PC-9 (cell line): ENCODE results near the gene CITED4. TPM values are rescaled to one million over a fixed set of nuclear protein-coding genes. Genes with fewer than 3 reads are reported as not detected.

ENCODE experiments used
- BruUV-seq: library from RNA; stranded (reverse); fragments of 400-500 nt; replicated peaks from 2 replicates; lab custom pipeline; 2021; lab: Mats Ljungman, UMichigan
- CTCF ChIA-PET: fragments of 300-600 bp; sonication (Branson Sonifier 250); formaldehyde crosslinking; loops from one replicate; lab custom pipeline; 2022; ENCODE audit warnings: antibody characterized with exemption; lab: Charles Lee
- POLR2A ChIA-PET: fragments of 300-600 bp; sonication (Branson Sonifier 250); formaldehyde crosslinking; loops from one replicate; lab custom pipeline; 2022; ENCODE audit warnings: antibody characterized with exemption; ENCODE audit not compliant: unreplicated experiment; lab: Charles Lee
- DNase-seq, 2 experiments: peaks; one replicate each; pipeline versions ENCODE4 v3.0.0 to v3.0.0-alpha.2; 2015 to 2022; ENCODE audit warnings: mixed read lengths in 1 of 2
- H2AFZ ChIP-seq: fragments of 200-600 bp; sonication (generic); 2 replicates; pipeline ENCODE4 v1.8.1; 2017; ENCODE audit warnings: antibody characterized with exemption
- H3F3A ChIP-seq: fragments of 200-600 bp; sonication (generic); 2 replicates; pipeline ENCODE4 v1.8.1; 2017; ENCODE audit warnings: antibody characterized with exemption, mild to moderate bottlenecking, low read depth; ENCODE audit not compliant: insufficient read depth
- H3K27ac ChIP-seq: fragments of 200-600 bp; sonication (generic); 2 replicates; pipeline ENCODE4 v1.6.1; 2016; ENCODE audit warnings: mixed run types
- H3K27me3 ChIP-seq: fragments of 200-600 bp; sonication (generic); 2 replicates; pipeline ENCODE4 v1.6.1; 2016; ENCODE audit warnings: low read depth, mixed run types; ENCODE audit not compliant: insufficient read depth
- H3K36me3 ChIP-seq: fragments of 200-600 bp; sonication (generic); 2 replicates; pipeline ENCODE4 v1.6.1; 2016; ENCODE audit warnings: low read depth, mixed run types
- H3K4me1 ChIP-seq: fragments of 200-600 bp; sonication (generic); replicated peaks from 2 replicates; pipeline ENCODE4 v1.6.1; 2016; ENCODE audit warnings: mixed run types; ENCODE audit not compliant: insufficient read depth
- H3K4me2 ChIP-seq: fragments of 200-600 bp; sonication (generic); 2 replicates; pipeline ENCODE4 v1.6.1; 2017; ENCODE audit warnings: mixed run types
- H3K4me3 ChIP-seq: fragments of 200-600 bp; sonication (generic); 2 replicates; pipeline ENCODE4 v1.6.1; 2016; ENCODE audit warnings: mixed run types
- H3K79me2 ChIP-seq: fragments of 200-600 bp; sonication (generic); 2 replicates; pipeline ENCODE4 v1.6.1; 2017; ENCODE audit warnings: low read depth, mixed run types
- H3K9me2 ChIP-seq: fragments of 200-600 bp; sonication (generic); 2 replicates; pipeline ENCODE4 v1.8.1; 2017; ENCODE audit warnings: mild to moderate bottlenecking; ENCODE audit not compliant: insufficient read depth
- H3K9me3 ChIP-seq: fragments of 200-600 bp; sonication (generic); 2 replicates; pipeline ENCODE4 v1.8.1; 2016; ENCODE audit warnings: low read depth; ENCODE audit not compliant: insufficient read depth
- H4K20me1 ChIP-seq: fragments of 200-600 bp; sonication (generic); 2 replicates; pipeline ENCODE4 v1.8.1; 2017; ENCODE audit not compliant: insufficient read depth
- EZH2 ChIP-seq: fragments of 200-600 bp; sonication (generic); IDR thresholded peaks from 2 replicates; pipeline ENCODE4 v1.8.0; 2017; ENCODE audit warnings: antibody characterized with exemption, low read depth
- intact Hi-C: fragments of 100-400 bp; cut with micrococcal nuclease; formaldehyde crosslinking; loops from one replicate; pipeline ENCODE4 v1.10.0; 2022; ENCODE audit not compliant: unreplicated experiment
- total RNA-seq: library from RNA; stranded (reverse); gene quantifications from 2 replicates; pipeline ENCODE4 v1.2.3, GENCODE V29; 2021
- TF ChIP-seq, protein P1 (sequence below): fragments of 200-600 bp; sonication (generic); conservative IDR thresholded peaks from 2 replicates; pipeline ENCODE4 v1.6.1; 2017; ENCODE audit warnings: mixed run types, antibody characterized with exemption, mild to moderate bottlenecking, moderate library complexity

The CITED4 gene
- total RNA-seq, 1 experiment from 2014 or later: 67.5 TPM

DNA sequence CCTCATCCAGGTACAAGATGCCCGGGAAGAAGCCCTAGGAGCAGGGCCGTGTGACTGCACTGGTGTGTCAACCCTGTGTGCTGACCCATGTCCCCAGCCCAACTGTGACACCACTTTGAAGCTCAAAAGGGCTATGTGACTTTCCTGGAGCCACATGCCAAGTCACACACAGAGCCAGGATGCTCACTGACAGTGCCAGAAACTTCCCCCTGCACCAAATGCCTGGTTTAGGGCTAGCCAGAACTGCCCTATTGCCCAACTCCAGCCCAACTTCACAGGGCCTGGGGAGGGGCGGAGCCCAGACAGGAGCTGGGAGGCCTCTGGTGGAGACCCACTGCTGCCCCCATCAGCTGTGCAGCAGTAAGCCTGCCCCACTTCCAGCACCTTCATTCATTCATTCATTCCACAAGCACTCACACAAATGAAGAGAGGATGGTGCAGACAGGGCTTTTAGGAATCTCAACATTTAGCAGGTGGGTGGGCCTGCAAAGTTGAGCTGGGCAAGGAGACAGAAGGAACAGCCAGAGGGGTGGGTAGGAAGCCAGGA is 41.8 kb downstream of the CITED4 start:
- POLR2A ChIA-PET: no interaction called here
- no TSS peak for BruUV-seq
- Histone ChIP-seq H3K36me3 (no peaks in the 10 kb centered on the region), H3K4me2 (no peak overlapping the region), H3K27ac (no peak overlapping the region), H4K20me1 (no peaks in the 10 kb centered on the region), H3K9me3 (no peaks in the 10 kb centered on the region), H3K9me2 (no peaks in the 10 kb centered on the region), H3K79me2 (no peaks in the 10 kb centered on the region), H3K27me3 (no peaks in the 10 kb centered on the region), H3K4me1 (no peaks in the 10 kb centered on the region), H3K4me3 (no peak overlapping the region), H3F3A (no peaks in the 10 kb centered on the region), H2AFZ (no peak overlapping the region)
- DNase-seq: no peak
- intact Hi-C loops: no loop called here
- no peak for TF ChIP-seq EZH2
- TF ChIP-seq, protein P1, sequence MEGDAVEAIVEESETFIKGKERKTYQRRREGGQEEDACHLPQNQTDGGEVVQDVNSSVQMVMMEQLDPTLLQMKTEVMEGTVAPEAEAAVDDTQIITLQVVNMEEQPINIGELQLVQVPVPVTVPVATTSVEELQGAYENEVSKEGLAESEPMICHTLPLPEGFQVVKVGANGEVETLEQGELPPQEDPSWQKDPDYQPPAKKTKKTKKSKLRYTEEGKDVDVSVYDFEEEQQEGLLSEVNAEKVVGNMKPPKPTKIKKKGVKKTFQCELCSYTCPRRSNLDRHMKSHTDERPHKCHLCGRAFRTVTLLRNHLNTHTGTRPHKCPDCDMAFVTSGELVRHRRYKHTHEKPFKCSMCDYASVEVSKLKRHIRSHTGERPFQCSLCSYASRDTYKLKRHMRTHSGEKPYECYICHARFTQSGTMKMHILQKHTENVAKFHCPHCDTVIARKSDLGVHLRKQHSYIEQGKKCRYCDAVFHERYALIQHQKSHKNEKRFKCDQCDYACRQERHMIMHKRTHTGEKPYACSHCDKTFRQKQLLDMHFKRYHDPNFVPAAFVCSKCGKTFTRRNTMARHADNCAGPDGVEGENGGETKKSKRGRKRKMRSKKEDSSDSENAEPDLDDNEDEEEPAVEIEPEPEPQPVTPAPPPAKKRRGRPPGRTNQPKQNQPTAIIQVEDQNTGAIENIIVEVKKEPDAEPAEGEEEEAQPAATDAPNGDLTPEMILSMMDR: no peak
- CTCF ChIA-PET: no interaction called here

DNA sequence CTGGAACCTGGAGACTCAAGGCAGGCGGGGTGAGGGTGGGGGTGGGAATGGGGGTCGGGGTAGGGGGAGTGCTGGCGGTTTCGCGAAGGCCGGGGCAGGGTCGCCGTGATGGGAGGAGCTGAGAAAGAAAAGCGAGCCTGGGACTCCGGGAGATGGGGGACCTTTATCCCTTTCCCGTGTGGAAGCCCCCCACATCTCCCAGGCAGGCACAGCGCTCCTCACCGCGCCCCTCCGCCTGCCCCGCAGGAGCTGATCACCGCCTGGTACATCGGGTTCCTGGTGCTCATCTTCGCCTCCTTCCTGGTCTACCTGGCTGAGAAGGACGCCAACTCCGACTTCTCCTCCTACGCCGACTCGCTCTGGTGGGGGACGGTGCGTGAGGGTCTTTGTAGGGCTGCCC is 43.1 kb downstream of the CITED4 start:
- Histone ChIP-seq H3K4me3 (no peak overlapping the region), H3K27ac (no peak overlapping the region), H3K36me3 (no peaks in the 10 kb centered on the region), H3K27me3 (no peaks in the 10 kb centered on the region), H3F3A (no peaks in the 10 kb centered on the region), H3K4me1 (no peaks in the 10 kb centered on the region), H2AFZ (no peak overlapping the region), H3K9me3 (no peaks in the 10 kb centered on the region), H3K9me2 (no peaks in the 10 kb centered on the region), H3K4me2 (no peak overlapping the region), H3K79me2 (no peaks in the 10 kb centered on the region), H4K20me1 (no peaks in the 10 kb centered on the region)
- intact Hi-C loops: no loop called here
- TF ChIP-seq, protein P1: no peak
- no peak for TF ChIP-seq EZH2
- ChIA-PET POLR2A (no interaction called here), CTCF (no interaction called here)
- no TSS peak for BruUV-seq
- no peak for DNase-seq

DNA sequence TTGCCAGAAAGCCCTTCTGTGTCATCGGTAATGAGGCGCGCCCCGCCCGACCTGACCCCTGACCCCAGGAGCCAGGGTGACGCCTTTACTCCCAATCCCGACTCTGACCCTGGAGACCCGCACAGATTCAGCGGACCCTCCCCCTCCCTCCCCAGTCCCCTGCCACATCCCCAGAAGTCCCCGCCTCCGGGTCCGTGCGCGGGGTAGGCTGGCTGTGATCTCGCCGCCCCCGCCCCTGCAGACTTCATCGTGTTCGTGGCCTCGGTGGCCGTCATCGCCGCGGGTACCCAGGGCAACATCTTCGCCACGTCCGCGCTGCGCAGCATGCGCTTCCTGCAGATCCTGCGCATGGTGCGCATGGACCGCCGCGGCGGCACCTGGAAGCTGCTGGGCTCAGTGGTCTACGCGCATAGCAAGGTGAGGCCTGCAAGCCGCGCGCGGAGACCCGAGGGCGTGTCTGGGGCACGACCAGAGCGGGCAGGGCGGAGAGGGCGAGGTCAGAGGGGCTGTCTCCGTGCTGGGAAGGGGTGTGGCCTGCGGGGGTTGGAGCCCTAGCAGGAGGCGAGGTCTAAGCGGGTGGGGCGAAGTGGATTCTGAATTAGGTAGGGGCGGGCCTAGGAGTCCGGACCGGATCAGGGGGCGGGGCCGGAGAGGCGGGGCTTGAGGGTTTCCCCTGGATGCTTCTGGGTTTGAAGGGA is 43.8 kb downstream of the CITED4 start:
- H4K20me1 ChIP-seq: no peaks in the 10 kb centered on the region
- no peak overlapping the region for H2AFZ ChIP-seq
- POLR2A ChIA-PET: no interaction called here
- intact Hi-C loops: no loop called here
- no peaks in the 10 kb centered on the region for H3F3A ChIP-seq
- H3K79me2 ChIP-seq: no peaks in the 10 kb centered on the region
- no peak overlapping the region for H3K27ac ChIP-seq
- no peaks in the 10 kb centered on the region for H3K9me3 ChIP-seq
- no peaks in the 10 kb centered on the region for H3K4me1 ChIP-seq
- no TSS peak for BruUV-seq
- TF ChIP-seq, protein P1: no peak
- TF ChIP-seq EZH2: no peak
- no peak overlapping the region for H3K4me3 ChIP-seq
- no peaks in the 10 kb centered on the region for H3K27me3 ChIP-seq
- DNase-seq: no peak
- CTCF ChIA-PET: no interaction called here
- H3K4me2 ChIP-seq: no peak overlapping the region
- no peaks in the 10 kb centered on the region for H3K36me3 ChIP-seq
- no peaks in the 10 kb centered on the region for H3K9me2 ChIP-seq
